NCI-H187 treated with DMSO at 0.1 percent for 48 hours (cell line): ENCODE data around the gene PLD1.
"Not testable (repeated sequence)": the region's sequence is repeated elsewhere in the genome, so short reads cannot be mapped to it uniquely, and the experiment has no call there.

Experiments used
- DNase-seq: peaks from one replicate; lab custom pipeline; 2025; lab: John Stamatoyannopoulos, UW

Gene PLD1

DNA sequence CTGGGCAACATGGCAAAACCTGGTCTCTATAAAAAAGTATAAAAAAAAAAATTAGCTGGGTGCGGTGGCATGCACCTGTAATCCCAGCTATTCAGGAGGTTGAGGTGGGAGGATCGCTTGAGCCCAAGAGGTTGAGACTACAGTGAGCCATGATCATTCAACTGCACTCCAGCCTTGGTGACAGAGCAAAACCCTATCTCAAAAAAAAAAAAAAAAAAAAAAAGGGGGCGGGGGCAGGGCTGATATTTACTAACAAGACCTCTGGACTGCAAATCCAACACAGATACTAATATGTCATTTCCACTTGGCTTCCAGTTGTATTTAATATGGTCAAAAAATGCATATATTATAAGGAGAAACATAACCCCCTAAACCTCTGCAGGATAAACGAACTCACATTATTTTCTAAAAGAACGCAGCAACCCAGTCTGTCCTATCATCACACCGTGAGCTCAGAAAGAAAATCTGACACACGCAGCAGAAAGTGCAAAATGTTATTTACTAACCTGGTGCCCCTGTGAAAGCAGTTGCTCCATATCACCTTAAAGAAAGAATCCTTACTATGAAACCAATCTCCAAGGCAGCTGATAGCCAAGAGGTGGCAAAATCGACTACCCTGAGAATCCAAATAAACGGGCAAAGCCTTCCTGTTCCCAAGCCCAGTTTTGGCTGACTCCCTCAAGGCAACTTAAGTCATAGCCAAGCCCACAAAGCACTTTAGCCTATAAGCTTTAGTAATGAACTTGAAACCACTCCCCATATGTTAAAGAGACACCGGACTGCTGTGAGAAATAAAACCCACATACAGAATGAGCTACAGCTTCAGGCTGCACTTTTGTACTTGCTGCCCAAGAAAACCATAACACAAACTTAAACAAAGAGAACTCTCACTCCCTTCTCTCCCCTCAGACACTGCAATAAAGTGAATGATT lies 39.3 kb downstream of the PLD1 start:
- DNase-seq = no peak

DNA sequence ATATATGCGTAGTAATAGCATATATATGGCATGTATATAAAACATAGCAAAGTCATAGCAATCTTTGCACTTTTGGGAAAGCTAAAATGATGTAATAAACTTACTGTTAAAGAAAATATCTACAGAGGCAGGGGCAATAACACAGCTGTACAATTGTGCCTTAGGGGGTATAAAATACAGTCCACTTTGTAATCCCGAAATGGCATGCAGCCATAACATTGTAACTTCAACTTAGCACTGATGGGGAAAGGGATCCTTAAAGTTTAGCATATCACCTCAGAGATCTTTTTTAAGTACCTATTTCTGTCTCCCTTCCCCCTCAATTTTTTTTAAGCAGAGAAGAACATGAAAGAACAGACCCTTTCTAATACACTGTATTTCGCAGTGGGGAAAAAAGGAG lies 40.8 kb downstream of the PLD1 start:
- no peak for DNase-seq

- no peak for DNase-seq
Observed at GRCh38 chr3:171768986-171769385, 41.3 kb downstream of the PLD1 start.

DNA sequence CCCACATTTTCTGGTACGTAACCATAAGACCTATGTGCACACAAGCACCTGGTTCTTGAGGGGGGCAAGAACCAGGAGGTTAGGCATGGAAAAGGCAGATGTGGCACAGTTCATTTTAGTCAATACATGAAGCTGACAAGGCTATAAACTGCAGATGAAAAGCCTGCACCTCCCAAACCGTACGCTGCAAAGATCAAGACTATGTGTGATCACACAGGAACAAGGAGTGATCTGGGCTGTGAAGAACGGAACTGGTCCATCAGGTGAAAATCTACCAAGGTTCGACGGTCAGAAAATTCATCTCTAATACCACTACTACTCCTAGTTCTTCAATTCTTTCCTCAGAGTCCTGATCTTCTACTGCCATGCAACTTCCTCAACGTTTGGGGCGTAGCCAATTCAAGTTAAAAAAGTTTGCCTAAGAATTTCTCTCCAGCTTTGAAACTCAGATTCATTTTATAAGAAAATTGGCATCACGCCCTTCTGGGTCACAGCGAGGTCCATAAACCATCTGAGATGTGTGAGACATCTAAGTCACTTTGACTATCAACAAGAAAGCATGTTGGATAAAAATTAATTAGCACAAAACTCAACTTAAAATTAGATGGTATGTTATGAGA lies 41.9 kb downstream of the PLD1 start:
- no peak for DNase-seq

GRCh38 chr3:171765511-171765887 lies 44.8 kb downstream of the PLD1 start:
- no peak for DNase-seq

GRCh38 chr3:171763392-171763791 lies 46.9 kb downstream of the PLD1 start:
- DNase-seq = no peak

DNA sequence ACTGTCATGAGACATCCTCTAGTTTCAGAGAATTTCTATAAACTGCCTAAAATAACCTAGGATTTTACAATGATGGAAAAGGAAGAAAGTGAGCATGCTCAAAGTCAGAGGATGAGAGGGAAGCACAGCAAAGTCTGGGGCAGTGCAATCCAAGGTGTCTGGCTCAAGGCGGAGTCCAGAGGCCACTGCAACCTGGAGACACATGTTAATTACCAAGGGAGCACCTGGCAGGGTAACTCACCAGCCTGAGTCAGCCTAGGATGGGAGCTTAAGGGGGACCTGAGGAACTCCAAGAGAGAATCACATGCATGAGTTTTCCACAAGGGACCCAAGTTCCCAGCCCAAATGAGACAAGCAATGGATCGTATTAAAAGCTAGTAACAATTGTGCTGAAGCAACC lies 49.8 kb downstream of the PLD1 start:
- DNase-seq = no peak

DNA sequence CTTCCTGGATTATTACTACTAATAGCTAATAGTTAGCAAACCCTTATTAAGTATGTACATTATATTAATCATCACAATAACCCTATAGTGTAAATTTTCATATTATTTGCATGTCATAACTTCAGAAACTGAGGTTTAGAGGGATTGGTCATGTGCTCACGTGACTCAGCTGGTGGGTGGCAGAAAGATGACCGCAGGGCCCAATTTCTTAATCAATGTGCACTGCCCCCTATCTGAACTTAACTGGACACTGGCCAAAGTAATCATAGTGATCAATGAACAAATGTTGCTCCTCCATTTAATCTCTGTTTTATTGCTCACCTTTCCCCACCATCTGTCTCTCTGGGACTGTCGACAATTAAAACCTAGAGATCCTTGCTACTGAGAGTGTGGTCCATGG lies 52.2 kb downstream of the PLD1 start:
- DNase-seq = no peak

DNA sequence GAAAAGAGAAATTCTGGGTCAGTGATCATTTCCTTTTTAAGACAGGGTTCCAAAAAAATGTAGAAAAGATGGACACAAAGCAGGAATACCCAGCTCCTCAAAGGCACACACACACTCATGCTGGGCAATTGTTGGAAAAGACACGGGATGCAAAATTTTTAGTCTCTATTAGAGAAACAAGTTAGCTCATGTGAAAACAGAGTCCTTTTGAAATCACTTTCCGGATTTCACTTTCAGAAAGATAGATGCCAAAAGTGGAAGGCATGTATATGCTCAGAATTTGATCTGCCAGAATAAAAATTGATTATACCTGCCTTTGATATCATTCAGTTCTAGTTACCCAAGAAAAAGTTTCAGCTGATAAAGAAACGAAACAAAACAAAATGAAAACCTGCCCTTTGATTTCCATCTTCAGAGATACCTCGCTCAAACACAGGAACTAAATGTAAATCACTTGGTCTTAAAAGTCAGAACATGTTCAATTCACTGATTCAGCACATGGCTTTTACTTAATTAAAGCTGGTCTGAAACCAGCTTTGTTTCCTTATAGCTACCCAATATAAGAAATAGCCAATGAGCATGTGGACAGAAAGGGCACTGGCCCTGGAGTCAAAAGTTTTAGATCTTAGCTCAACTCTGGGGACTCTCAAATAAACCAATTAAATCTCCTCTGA lies 52.8 kb downstream of the PLD1 start:
- DNase-seq = no peak

DNA sequence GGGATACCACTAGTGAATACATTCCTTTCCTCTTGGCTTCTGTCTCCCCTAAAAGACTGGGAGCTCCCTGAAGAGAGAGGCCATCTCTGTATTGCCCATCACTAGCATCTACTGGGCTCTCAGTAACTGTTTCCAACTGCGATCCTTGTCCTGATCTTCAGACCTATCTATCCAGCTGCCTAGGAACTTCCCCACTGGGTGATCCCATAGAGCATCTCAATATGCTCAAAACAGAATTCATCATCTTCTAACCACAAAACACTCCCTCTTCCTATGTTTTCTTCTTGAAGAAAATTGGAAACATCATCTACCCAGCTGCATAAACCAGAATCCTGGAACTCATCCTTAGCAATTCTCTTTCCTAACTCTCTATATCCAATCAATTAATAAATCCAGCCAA lies 54.6 kb downstream of the PLD1 start:
- DNase-seq = no peak

- no peak for DNase-seq
Observed at GRCh38 chr3:171755015-171755589, 55.2 kb downstream of the PLD1 start.

DNA sequence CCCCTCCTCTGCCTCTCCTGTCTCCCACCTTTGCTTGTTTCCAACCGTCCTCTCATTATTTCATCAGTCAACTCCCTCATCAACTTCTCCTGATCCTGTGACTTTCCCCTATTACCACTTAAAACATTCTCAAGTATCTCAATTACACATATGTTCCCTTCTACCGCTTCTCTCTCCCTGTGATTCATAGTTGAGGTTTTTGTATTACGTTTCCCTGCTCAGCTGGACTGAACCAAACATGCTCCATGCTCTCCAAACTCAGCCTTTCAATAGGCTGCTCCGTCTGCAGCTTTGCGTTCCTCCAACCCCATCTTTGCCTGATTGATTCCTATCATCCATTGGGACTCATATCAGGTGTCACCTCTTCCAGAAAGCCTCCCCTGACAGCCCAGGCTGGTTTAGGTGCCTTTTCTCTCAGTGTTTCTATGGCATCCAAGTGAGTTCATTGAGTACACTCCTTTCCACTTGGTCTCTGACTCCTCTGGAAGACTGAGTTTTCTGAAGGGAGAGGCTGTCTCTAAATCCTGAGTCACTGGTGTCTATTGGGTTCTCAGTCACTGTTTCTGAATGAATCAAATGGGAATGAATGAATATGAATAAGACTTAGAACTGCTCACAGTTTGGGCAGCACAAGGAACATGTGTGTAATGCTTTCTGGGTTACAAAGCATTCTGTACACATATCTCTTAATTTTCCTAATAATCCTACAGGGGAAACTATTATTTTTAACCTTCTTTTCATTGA lies 56.4 kb downstream of the PLD1 start:
- no peak for DNase-seq

DNA sequence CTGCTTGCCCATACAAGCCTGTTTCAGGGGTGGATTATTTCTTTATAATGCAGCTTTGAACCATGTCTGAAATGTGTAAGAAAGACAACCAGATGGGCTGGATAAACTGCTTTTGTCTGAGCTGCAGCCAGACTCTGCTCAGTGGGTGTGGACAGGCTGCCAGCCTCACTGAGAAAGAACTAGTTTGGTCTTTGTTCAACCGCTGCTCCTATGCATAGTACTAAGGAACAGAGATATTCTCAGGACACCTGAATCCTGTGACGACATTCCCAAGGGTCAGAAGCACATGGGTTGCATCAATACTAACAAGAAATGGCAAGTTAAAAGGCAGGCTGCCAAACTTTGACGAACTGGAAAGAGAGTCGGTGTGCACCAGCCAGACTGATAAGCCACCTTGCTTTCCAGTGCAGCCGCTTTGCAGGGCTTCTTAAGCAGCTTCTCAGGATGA lies 57.2 kb downstream of the PLD1 start:
- no peak for DNase-seq

GRCh38 chr3:171752329-171752728 lies 58.0 kb downstream of the PLD1 start:
- DNase-seq = no peak

DNA sequence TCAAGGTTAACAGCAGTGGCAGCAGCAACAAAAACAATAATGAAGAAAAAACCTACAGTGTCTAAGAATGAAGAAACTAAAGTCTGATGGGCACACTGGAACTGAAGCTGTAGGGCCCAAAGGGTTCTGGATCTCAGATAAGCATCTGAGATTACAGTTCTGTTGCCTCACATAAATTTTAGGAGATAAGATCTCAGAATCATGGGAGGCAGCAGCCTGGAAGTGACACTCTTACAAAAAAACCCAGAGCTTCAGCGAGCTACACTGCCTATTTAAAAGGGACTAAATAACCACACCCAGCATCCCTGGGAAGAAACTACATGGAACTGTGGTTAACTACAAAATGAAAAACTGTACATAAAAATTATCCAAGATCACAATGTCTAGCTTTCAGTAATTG lies 61.2 kb downstream of the PLD1 start:
- DNase-seq = no peak

DNA sequence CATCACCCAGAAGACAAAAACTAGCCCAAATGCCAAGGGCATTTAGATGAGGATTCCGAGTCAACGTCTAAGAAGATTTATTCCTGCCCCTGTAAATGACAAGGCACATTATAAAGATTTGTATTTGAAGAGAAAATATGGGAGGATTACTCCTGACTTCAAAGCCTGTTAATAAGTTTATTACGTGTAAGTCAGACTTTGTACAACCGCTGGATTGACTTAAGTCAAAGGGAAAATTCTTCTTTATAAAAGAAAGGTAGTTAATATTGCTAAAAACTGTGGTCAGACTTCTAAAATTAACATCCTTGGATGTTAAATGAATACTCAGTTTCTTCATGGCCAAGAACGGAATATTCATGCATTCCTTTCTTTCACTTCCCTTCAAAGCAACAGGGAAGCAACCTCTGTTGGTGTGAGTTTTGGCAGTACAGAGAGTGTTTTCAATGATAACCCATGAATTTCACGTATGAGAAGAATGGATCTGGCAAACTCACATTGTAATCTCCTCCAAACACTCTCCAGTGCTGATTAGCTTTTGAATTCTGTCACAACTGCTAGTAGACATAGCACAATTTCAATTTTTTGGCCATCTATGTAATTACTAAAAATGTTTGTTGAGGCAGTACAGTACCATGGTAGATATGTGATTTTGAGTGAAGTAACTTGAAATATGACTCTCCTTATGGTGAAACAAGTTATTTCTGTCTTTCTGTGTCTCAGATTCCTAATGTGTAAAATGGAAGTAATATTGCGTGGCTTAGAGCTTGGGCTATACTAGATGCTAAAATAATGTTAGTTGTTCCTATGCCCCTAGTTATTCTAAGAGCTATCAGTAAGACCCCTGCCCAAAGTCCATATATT lies 62.0 kb downstream of the PLD1 start:
- no peak for DNase-seq

- DNase-seq = no peak
Observed at GRCh38 chr3:171747223-171747920, 62.9 kb downstream of the PLD1 start.

GRCh38 chr3:171746320-171747222 lies 63.7 kb downstream of the PLD1 start:
- DNase-seq = not testable (repeated sequence)
